HG03442 (cell line): ENCODE results near the gene RUNX3.

ENCODE experiments used
- ATAC-seq: cut with Tn5 transposase; IDR thresholded peaks from one replicate; pipeline ENCODE4 v1.9.1; 2021; ENCODE audit warnings: mild to moderate bottlenecking, moderate library complexity; ENCODE audit not compliant: unreplicated experiment

The RUNX3 gene

DNA sequence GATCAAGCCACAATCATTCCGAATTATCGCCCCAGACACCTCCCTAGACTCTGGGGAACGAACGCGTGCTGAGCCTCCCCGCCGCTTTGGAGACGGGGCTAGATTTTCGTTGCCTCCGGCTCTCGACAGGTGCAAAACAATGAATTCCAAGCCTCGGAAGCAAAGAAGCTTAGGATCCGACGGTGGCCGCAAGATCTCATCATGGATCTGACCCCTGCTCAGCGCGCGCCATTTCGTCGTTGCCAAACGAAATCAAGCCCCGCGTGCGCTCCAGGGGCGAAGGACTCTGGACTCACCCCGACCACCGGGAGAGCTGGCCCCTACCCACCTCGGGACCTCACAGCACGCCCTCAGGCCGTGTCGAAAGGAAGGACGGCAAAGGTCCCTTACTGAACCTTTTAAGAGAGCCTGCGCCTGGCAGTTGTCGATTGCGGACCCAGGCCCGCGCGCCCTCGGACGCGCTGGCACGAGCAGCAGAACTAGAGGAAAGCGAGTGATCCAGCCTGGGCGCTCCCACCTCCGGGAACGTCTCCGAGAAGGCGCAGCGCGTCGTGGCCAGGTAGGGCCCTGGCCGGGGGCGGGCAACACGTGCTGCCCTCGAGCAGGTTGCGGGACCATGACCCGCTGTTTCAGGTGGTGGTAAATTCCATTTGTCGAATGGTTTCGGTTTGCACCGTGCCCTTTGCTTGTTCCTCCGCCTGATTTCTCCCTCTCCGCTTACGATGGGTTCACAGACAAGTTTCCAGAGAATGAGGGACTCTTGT lies 1.6 kb upstream of the RUNX3 start:
- no peak for ATAC-seq

- ATAC-seq: no peak
Observed at GRCh38 chr1:24931146-24931467, 1.0 kb upstream of the RUNX3 start.

DNA sequence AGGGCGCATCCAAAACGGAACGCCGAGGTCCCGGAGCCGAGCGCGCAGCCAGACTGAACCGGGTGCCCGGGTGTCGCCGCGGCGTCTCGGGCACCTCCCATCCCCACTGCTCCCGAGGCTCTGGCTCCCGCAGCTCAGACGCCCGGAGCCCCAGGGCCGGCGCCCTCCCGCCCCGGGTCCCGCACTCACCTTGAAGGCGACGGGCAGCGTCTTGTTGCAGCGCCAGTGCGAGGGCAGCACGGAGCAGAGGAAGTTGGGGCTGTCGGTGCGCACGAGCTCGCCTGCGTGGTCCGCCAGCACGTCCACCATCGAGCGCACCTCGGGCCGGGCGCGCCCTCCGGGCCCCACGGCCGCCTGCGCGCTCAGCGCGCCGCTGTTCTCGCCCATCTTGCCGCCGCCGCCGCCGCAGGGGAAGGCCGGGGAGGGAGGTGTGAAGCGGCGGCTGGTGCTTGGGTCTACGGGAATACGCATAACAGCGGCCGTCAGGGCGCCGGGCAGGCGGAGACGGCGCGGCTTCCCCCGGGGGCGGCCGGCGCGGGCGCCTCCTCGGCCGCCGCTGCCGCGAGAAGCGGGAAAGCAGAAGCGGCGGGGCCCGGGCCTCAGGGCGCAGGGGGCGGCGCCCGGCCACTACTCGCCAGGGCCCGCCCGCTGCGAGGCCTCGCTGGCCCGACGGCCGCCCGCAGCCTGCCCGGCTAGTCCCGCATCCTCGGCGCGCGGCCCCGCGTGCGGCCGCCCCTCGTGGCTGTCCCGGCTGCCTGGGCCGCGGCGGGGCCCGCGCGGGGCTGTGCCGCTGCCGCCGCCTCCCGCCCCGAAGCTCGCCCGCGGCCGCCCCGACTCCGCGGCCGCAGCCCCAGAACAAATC lies 447 bp downstream of the RUNX3 start:
- ATAC-seq: peak; percentile 6

- no peak for ATAC-seq
Observed at GRCh38 chr1:24928689-24929397, 1.2 kb downstream of the RUNX3 start.

- no peak for ATAC-seq
Observed at GRCh38 chr1:24927988-24928688, 1.9 kb downstream of the RUNX3 start.

GRCh38 chr1:24927473-24927872 lies 2.6 kb downstream of the RUNX3 start:
- no peak for ATAC-seq

GRCh38 chr1:24926563-24927249 lies 3.4 kb downstream of the RUNX3 start:
- no peak for ATAC-seq

DNA sequence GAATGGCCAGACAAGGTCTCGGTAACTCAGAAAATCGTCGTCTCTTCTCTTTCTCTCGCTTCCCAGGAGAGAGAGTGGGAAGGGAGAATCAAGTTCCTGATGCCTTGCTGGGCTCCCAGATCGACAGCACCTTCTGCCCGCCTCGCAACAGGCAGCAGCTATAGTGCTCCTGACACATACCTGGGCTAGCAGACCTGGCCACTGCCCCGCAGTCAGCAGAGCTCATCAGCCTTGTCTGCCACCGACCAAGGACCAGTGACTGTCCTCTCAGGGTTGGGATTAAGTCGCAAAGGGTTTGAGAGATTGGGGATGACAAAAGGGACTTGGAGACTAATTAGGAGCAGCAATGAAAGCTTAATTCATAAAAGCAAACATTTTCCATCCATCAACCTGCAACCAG lies 4.1 kb downstream of the RUNX3 start:
- no peak for ATAC-seq

- ATAC-seq: no peak
Observed at GRCh38 chr1:24925082-24925779, 4.8 kb downstream of the RUNX3 start.

GRCh38 chr1:24923485-24924113 lies 6.5 kb downstream of the RUNX3 start:
- ATAC-seq: no peak

DNA sequence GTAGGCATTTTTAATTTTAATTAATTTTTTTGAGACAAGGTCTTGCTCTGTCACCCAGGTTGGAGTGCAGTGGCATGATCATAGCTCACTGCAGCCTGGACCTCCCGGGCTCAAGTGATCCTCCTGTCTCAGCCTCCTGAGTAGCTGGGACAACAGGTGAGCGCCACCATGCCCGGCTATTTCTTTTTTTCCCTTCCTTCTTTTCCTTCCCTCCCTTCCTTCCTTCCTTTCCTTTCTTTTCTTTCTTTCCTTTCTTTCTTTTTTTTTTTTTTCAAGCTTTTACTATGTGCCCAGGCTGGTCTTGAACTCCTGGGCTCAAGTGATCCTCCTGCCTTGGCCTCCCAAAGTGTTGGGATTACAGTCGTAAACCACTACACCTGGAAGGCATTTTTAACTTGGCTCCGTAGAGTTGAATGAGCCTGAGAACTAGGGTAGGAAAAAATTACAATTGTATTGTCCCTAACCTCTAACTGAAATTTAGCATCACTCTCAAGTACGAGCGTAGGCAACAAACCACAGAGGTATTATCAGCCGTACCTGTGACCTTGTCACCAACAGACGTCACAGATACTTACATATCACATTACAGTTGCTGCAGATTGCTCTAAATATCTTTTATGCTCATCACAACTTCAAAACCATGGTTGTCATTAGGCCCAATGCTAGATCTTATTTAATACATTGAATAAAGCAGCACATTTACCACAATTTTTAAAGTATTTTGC lies 8.0 kb downstream of the RUNX3 start:
- no peak for ATAC-seq

DNA sequence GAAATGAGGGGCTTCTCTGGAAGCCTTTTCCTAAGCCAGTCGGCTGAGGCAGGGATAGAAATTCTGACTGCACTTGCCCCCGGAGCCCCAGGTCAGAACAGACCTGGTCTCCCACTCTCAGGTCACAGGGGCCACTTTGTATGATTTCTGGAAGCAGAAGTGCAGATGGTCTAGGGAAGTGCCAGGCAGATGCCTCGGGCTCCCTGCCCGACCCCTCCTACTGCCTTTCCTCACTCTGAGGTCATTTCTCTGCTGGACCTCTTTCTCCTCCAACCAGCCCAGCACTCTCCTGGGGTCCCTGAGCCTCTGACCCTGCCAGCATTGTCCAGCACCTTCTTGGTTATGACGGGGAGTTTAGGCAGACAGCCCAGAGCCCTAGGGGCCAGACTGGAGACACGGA lies 8.7 kb downstream of the RUNX3 start:
- no peak for ATAC-seq

GRCh38 chr1:24920533-24920925 lies 9.5 kb downstream of the RUNX3 start:
- no peak for ATAC-seq

GRCh38 chr1:24919791-24920532 lies 10.1 kb downstream of the RUNX3 start:
- ATAC-seq: no peak

GRCh38 chr1:24918995-24919605 lies 11.0 kb downstream of the RUNX3 start:
- no peak for ATAC-seq

DNA sequence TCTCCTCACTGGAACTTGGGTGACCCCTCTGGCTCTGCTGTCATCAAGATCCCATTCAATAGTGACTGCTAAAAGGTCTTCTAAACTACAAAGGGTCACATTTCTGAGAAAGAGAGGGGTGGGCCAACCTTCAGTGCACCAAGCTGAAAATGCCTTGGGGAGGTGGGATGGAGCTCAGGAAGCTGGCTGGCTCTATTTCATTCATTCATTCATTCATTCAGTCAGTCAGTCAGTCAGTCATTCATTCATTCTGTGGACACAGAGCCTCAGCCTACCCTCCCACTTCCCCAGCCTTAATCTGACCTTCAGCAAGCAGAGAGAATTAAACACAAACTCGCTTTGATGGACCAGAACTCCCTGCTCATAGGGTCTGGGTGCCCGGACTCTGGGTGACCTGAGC lies 11.7 kb downstream of the RUNX3 start:
- ATAC-seq: no peak

DNA sequence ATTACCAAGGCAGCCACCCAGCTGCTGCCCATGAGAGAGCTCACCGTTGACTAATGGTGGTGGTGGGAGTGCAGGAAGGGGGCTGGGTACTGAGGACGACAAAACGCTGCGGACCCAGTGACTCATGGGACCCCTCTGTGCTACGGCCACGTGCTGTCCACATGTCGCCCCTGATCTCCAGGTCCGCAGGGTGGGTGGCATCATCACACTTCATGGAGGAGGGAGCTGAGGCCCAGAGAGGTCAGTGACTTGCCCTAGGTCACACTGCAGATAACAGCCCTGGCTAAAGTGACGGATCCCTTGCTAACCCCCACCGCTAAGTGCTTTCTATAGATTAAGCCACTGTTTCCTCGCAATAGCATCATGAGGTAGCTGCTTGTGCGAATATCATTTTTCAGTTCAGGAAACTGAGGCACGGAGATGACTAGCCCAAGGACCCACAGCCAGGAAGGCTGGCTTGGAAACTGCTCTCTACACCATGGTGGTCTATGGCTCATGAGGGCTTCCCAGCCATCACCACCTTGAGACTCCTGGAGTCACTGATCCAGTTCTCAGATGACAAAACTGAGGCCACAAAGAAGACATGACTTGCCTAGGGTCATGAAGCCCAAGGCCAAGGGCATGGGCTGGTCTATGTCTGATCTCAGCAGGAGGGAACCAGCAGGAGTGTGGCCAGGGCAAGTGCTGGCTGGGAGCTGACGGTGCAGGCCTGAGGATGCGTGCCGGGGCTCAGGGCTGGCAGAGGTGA lies 12.6 kb downstream of the RUNX3 start:
- ATAC-seq: no peak
